Nephron (organoid): ENCODE data around the gene ADCY5.

Experiments
- H3K27ac Mint-ChIP-seq, 3 experiments: 2 replicates each; pipeline ENCODE4 v1.8.0; 2020; ENCODE audit warnings: mixed read lengths in 3 of 3, mild to moderate bottlenecking in 2 of 3, moderate library complexity in 1 of 3
- H3K27me3 Mint-ChIP-seq: 2 replicates; pipeline ENCODE4 v1.8.0; 2021; ENCODE audit warnings: low read depth, mild to moderate bottlenecking, moderate library complexity, mixed read lengths
- H3K36me3 Mint-ChIP-seq: 2 replicates; pipeline ENCODE4 v1.8.0; 2020; ENCODE audit warnings: low read depth, mixed read lengths
- H3K4me1 Mint-ChIP-seq: 2 replicates; pipeline ENCODE4 v1.8.0; 2020; ENCODE audit warnings: mixed read lengths
- H3K4me3 Mint-ChIP-seq, 3 experiments: 2 replicates each; pipeline ENCODE4 v1.8.0; 2020; ENCODE audit warnings: mild to moderate bottlenecking in 3 of 3, mixed read lengths in 3 of 3, moderate library complexity in 2 of 3
- H3K9me3 Mint-ChIP-seq: 2 replicates; pipeline ENCODE4 v1.8.0; 2020; ENCODE audit warnings: mixed read lengths
- CTCF ChIP-seq, 3 experiments: fragments of 200-600 bp; sonication (generic); IDR thresholded peaks; one replicate each; pipeline ENCODE4 v1.5.0; 2021; ENCODE audit warnings: antibody characterized with exemption in 3 of 3; ENCODE audit not compliant: unreplicated experiment in 3 of 3

ADCY5 gene

GRCh38 chr3:123285931-123286307, 163.0 kb downstream of the ADCY5 start:
- no peaks in the 10 kb centered on the region for H3K4me1 Mint-ChIP-seq
- H3K4me3 Mint-ChIP-seq = no peak overlapping the region
- H3K9me3 Mint-ChIP-seq = no peaks in the 10 kb centered on the region
- peaks cover 7% of the 10 kb centered on the region for H3K36me3 Mint-ChIP-seq
- peaks cover 3% of the 10 kb centered on the region for H3K27me3 Mint-ChIP-seq
- no peak overlapping the region for H3K27ac Mint-ChIP-seq
- no peak for TF ChIP-seq CTCF (IDR thresholded peaks at IDR 0.05; ENCODE audit: unreplicated experiment in 3 of 3)

- Mint-ChIP-seq H3K27ac (no peak overlapping the region), H3K4me1 (no peaks in the 10 kb centered on the region), H3K27me3 (peaks cover 3% of the 10 kb centered on the region), H3K9me3 (no peaks in the 10 kb centered on the region), H3K4me3 (no peak overlapping the region), H3K36me3 (peaks cover 7% of the 10 kb centered on the region)
- no peak for TF ChIP-seq CTCF (IDR thresholded peaks at IDR 0.05; ENCODE audit: unreplicated experiment in 3 of 3)
Observed at GRCh38 chr3:123285479-123285878, 163.4 kb downstream of the ADCY5 start.

- Mint-ChIP-seq H3K27me3 (peaks cover 3% of the 10 kb centered on the region), H3K4me1 (no peaks in the 10 kb centered on the region), H3K4me3 (no peak overlapping the region), H3K36me3 (peaks cover 6% of the 10 kb centered on the region), H3K9me3 (no peaks in the 10 kb centered on the region), H3K27ac (no peak overlapping the region)
- no peak for TF ChIP-seq CTCF (IDR thresholded peaks at IDR 0.05; ENCODE audit: unreplicated experiment in 3 of 3)
Observed at GRCh38 chr3:123285066-123285465, 163.8 kb downstream of the ADCY5 start.

GRCh38 chr3:123284399-123285010, 164.4 kb downstream of the ADCY5 start:
- H3K36me3 Mint-ChIP-seq = peaks cover 4% of the 10 kb centered on the region
- no peaks in the 10 kb centered on the region for H3K9me3 Mint-ChIP-seq
- no peak overlapping the region for H3K27ac Mint-ChIP-seq
- no peak for TF ChIP-seq CTCF (IDR thresholded peaks at IDR 0.05; ENCODE audit: unreplicated experiment in 3 of 3)
- no peaks in the 10 kb centered on the region for H3K4me1 Mint-ChIP-seq
- H3K4me3 Mint-ChIP-seq = no peak overlapping the region
- H3K27me3 Mint-ChIP-seq = peaks cover 3% of the 10 kb centered on the region

- H3K36me3 Mint-ChIP-seq = peaks cover 4% of the 10 kb centered on the region
- no peak overlapping the region for H3K4me3 Mint-ChIP-seq
- peaks cover 3% of the 10 kb centered on the region for H3K27me3 Mint-ChIP-seq
- no peak for TF ChIP-seq CTCF (IDR thresholded peaks at IDR 0.05; ENCODE audit: unreplicated experiment in 3 of 3)
- H3K4me1 Mint-ChIP-seq = no peaks in the 10 kb centered on the region
- H3K27ac Mint-ChIP-seq = no peak overlapping the region
- H3K9me3 Mint-ChIP-seq = no peaks in the 10 kb centered on the region
Observed at GRCh38 chr3:123283657-123284398, 165.1 kb downstream of the ADCY5 start.

- Mint-ChIP-seq H3K4me3 (no peak overlapping the region), H3K4me1 (no peaks in the 10 kb centered on the region), H3K9me3 (no peaks in the 10 kb centered on the region), H3K36me3 (peaks cover 4% of the 10 kb centered on the region), H3K27me3 (peaks cover 3% of the 10 kb centered on the region), H3K27ac (no peak overlapping the region)
- no peak for TF ChIP-seq CTCF (IDR thresholded peaks at IDR 0.05; ENCODE audit: unreplicated experiment in 3 of 3)
Observed at GRCh38 chr3:123283074-123283473, 165.8 kb downstream of the ADCY5 start.
